KG1 (cell line): ENCODE measurements around the gene KRTAP9-7.

Source experiments
- DNase-seq: peaks from one replicate; lab custom pipeline; 2025; lab: John Stamatoyannopoulos, UW

Gene KRTAP9-7

DNA sequence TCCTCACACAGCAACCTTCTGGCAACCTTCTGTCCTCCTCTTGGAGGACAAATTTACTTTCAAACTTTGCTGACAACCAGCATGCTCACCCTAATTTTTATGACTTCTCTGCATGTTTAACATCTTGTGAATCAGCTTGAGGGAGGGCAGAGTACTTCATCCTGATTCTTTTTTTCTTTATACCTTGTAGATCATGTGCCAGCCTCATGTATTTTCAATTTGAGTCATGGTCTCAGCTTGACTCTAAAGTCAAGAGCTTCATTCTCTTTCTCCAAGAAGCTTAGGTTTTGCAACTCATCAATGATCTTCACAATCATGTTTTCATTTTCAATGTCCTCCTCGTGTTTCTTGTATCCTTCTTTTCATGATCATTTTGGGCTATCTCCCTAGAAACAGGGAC, 3.6 kb upstream of the KRTAP9-7 start:
- DNase-seq: no peak

DNA sequence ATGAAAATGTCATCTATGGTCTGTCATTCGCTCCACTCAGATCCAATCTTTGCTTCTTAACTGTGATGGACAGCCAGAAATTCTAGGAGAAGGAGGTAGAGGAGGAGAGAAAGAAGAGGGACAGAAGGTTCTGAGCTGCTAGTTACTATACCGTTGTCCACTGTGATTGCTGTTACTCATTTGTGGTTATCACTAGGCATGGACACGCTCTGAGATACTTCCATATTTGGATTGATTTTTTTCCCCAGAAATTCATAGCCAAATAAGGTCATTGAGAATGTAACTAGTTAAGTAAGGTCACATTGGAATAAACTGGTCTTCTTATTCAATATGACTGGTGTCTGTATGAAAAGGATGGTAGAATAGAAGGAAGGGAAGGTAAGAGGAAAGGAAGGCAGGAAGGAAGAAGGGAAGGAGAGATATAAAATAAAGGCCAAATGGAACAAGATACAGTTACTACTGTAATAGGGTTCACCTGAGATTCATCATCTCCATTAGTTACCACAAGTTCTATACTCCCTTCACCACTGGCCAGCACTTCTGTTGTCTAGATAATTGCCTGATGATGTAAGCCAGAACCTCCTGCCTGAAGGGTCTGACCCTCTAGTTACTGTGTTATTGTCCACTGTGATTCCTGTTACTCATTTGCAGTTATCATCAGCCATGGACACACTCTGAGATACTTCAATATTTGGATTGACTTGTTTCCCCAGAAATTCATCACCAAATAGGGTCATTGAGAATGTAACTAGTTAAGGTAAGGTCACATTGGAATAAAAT, 2.9 kb downstream of the KRTAP9-7 start:
- no peak for DNase-seq

DNA sequence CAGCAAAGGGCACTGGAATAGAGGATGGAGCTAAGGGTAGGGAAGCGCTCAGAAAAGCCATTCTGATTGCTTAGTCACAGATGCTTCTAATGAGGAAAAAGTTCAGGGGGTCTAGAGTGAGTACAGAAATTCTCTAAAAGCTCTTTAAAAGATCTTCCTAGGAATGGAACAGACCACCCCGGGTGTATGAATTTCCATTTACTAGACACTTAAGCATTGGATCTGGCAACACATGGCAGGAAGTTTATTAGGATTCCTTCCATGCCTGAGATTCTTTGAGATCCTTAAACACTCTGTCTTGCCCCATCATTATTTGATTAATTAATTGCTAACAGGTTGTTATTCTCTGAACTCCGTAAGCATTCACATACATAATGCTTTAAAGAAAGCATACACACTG, 8.5 kb downstream of the KRTAP9-7 start:
- DNase-seq: no peak

DNA sequence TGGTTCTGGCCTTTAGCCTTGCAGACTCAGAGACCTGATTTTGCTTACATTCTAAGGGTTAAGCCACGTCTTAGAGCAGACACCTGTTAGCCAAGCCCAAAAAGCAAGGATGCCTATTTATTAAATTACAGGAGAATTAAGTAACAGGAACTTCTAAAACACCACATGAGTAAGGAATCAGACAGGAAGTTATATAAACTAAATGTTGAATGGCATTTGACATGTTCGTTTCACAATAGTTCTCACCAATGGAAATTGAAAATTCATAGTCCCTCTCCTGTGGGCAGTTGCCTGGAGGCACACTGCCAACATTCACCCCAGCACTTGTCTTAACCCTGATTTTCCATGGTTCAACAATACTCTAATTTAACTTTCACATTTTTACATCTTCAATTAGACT, 9.0 kb downstream of the KRTAP9-7 start:
- no peak for DNase-seq

DNA sequence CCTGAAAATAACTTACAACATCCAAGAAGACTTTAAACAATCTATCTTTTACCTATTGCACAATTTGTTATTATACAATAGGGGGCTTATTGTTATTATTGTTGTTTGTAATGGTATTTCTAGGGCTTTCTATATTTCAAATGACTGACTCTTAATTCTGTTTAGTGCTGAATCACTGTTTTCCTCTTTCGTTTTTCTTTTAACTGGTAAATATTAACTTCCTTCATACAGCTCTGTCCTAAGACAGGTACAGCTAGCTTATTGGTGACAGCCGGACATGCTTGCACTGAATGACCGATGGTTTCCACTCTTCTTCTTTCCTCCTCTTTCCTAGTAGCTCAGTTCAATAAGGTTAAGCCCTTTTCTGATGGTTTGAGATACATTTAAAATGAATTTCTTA, 11.6 kb downstream of the KRTAP9-7 start:
- no peak for DNase-seq

DNA sequence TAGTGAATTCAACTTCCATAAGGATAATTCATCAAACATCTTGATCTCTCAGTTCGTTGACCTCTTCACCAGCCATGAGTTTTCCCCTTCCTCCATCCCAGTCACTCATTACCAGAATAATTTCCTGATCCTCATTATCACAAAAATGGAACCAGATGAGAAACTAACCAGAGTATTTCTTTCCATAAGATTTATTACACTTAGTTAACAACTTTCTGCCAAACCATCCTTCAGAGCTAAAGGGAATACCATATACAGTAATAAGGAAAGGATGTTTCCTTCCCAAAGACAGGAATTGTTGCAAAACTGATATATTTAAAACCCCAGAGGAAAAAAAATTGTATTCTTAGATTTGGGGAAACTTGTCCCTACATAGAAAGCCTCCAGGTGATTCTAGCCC, 18.5 kb downstream of the KRTAP9-7 start:
- no peak for DNase-seq

DNA sequence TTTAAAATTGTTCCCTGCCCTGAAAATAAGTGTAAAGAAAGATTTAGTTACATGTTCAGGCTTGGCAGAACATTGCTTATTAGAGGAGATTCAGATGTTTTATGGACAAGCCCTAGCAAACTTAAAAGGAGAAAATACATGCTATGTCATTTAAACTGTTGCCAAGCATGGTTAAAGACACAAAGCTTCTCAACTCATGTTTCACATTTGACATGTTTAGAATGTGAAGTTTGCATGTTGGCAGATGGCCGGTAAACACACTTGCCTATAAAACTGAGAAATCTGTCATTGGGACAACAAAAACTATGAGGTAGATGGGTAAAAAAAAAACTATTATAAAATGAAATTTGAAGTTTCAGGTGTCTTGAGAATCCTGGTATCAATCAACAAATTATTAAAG, 21.3 kb downstream of the KRTAP9-7 start:
- DNase-seq: no peak

DNA sequence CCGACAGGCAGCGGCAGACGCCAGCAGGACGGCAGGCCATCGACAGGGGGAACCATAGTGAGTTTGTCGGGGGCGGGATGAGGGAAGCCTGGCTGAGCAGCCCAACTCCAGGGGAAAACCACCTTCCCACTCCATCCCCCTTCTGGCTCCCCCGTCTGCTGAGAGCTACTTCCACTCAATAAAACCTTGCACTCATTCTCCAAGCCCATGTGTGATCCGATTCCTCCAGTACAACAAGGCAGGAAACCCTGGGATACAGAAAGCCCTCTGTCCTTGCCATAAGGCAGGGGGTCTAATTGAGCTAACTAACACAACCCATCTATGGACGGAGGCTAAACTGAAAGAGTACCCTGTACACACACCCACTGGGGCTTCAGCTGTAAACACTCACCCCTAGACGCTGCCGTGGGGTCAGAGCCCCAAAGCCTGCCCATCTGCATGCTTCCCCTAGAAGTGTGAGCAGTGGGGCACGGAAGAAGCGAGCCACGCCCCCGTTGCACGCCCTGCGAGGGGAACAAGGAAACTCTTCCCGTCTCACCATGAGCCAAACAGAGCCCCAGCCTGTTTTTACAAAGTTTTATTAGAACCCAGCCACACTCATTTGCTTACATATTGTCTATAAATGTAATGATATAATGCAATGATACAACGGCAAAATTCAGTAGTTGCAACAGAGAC, 23.1 kb downstream of the KRTAP9-7 start:
- no peak for DNase-seq

DNA sequence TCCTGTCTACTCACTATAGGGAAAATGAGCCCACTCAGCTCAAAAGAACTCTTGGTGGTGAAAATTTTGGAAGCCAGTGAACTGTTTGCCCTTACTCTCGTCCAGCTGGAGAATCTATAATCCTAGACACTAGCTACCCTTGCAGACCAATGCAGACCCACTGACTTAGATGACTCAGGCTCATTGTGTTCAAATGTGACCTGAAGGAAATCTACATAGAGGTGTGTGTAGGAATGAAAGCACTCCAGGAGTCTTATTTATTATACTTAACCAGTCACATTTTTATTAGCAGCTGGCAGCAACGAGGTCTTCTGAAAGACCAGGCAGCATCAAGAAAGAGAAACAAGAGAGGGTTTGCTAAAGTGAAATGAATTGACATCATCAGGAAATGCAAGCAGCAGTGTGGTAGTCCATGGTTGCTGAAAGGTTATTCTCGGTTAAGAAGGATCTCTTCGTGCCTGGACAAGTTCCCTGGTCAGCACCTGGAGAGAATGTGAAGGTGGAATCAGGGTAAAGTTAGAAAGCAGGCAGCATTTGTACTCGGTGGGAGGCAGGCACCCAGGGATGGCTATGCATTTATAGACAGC, 25.8 kb downstream of the KRTAP9-7 start:
- DNase-seq: no peak

DNA sequence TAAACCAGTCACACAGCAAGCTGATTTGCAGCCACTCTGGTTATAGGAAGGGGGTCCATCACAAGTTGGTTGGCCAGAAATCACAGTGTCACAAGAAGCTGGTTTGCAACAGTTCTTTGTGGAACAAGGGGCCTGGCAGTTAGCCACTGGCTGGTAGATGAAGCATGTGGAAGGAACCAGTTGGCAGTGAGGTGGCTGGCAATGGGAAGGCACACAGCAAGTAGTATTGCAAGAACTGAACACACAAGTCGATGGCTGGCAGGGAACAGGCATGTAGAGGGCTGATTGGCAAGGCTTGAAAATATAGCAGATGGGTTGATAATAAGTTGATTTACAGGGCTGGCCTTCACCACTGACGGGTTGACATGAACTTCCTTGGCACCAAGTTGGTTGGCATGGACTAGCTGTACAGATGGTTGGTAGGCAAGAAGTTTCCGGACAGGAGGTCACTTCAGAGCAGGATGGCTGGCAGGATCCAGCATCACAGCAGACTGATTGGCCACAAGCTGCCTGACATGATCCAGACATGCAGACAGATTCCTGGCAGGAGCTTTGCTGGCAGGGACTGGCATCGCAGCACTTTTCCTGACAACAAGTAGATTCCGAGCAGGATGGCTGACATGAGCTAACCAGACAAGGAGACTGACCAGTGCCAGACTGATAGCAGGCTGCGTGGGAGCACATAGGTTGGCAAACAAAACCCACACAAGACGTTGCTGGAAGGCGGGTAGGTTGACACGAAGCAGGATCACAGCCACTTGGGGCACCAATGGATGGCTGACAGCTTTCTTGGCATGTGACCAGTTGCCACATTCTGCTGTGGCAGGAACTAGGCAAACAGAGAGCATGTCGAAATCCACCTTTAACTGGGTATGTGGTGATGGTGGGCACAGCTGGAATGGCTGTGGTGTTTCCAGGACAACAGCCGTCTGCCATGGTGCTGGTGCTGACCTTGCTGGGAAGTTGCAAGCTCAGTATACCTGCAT, 26.7 kb downstream of the KRTAP9-7 start, which contains the start of gene KRTAP29-1:
Gene KRTAP29-1, minus strand, starts transcription at position 936 of the 986 bp plus-strand sequence. Its CDS starts 0 bp downstream, at position 936.
- DNase-seq: no peak

DNA sequence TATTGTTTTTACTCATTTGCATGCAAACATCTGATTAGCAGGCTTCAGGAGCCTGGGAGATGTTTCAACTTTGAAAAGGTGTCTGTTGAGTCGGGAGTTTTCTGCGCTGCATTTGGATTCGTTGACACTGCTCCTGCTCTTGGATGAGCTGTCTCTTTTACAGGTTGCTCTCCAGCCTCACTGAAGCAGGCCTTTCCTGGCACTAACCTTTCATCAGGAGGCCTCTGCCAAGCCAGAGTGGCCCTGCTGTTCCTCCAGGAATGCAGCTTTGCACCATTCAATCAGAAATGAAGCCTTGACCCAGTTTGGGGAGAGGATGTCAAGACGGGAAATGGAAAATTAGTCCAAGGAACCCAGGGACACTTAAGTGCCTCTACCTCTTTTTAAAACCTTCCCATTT, 27.5 kb downstream of the KRTAP9-7 start:
- DNase-seq: no peak

DNA sequence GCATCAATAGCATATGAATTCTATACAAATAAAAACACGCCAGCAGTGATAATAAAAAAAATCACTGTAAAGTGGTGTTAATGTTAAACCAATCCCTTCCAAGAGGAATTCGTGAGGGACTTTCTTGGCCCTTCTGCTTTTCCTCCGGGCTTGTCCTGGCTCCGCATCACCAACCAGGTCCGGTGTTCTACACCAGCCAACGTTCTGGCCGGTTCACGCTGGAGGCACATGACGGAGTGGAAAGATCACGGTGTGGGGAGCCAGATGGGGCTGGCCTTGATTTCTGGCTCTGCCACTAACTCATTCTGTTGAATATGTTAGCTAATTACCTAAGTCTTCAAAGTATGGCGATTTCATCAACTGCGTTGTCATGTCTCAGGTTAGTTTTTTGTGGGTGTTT, 28.6 kb downstream of the KRTAP9-7 start:
- DNase-seq: no peak

DNA sequence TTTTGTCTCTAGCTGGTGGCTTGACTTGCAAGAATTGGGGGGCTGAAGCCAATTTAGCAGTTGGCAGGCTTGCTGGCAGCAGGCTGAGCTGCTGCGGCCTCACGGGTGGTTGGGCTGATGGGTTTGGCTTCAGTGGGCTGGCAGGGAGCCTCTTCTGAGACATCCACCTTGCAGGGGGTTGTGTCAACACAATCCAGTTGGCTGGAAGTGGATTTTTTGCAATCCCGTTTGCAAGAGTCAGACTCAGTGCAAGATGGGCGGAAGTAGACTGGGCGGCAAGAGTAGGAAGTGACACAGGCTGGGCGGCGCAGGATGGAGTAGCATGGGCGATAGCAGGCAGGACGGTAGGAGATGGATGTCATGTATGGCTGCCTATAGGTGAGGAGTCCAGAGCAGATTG, 32.1 kb downstream of the KRTAP9-7 start:
- no peak for DNase-seq

DNA sequence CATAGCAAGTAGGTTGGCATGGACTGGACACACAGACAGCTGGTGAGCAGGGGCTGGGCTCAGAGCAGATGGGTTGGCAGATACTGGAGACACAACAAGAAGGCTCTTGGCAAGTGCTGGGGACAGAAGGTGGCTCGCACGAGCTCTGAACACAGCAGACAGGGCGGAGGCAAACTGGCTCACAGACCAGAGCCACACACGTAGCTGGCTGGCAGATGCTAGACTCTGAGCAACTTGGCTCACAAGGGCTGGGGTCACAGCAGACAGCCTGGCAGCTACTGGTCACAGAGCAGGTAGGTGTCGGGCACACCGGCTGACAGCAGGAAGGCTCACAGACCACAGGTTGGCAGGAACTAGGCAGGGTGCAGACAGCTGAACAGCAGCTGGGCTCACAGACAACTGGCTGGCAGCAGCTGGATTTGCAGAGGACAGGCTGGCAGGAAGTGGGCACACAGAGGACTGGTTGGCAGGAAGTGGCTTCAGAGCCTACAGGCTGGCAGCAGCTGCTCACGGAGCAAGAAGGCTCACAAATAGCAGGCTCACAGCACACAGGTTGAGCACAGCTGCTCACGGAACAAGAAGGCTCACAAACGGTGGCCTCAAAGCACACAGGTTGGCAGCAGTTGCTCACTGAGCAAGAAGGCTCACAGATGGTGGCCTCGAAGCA, 32.9 kb downstream of the KRTAP9-7 start:
- DNase-seq: peak; percentile 10

DNA sequence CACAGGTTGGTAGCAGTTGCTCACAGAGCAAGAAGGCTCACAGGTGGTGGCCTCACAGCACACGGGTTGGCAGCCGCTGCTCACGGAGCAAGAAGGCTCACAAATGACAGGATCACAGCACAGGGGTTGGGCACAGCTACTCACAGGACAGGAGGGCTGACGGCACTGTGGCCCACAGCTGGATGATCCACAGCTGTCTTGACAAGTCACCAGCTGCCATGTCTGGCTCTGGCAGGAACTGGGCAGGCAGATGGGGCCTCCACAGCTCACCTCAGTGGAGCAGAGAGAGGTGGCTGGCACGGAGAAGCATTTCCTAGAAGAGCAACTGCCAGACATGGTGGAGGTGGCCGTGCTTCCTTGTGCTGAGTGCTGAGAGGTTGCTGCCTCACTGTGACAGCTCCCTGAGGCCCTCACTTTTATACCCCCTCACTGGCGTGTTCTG, 33.4 kb downstream of the KRTAP9-7 start, which contains the start of gene KRTAP16-1:
Gene KRTAP16-1, minus strand, starts transcription at position 392 of the 442 bp plus-strand sequence. Its CDS starts 56 bp downstream, at position 336.
- no peak for DNase-seq

DNA sequence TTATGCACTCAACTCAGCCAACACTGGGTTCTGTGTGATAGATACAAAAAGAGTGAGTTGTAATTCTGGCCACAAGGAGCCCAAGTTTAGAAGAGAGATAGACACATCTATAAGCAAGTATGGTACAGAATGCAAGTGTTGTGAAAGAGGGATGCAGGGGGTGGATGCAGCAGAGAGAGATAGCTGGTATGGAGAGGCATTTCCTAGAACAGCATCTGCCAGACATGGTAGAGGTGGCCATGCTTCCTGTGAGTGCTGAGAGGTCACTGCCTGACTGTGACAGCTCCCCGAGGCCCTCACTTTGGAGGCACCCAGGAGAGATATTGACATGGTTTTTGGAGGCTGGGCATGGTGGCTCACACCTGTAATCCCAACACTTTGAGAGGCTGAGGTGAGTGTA, 35.6 kb downstream of the KRTAP9-7 start:
- DNase-seq: no peak

DNA sequence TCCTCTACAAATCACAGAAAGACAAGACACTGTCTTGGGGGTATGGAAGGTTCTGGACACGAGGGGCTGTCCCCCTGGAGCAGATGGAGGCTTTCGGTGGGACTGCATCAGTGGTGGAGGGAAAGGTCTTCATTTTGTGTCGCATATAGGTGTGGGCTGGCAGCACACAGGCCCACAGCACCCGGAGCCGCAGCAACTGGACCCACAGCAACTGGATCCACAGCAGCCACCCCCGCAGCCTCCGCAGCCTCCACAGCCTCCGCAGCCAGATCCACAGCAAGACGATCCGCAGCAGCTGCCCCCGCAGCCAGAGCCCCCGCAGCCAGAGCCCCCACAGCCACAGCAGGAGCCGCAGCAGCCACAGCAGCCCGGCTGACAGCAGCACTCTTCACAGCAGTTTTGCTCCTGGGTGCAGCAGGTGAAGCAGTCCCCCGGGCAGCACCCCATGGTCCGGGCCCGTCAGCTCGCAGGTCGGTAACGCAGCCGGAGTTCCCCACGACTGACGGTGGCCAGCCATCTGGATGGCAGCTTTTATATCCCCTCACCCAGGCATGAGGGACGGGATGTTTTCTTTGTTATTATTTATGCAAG, 39.8 kb downstream of the KRTAP9-7 start, which contains the start of gene KRTAP17-1:
Gene KRTAP17-1, minus strand, starts transcription at position 507 of the 591 bp plus-strand sequence. Its CDS starts 60 bp downstream, at position 447.
- DNase-seq: no peak

DNA sequence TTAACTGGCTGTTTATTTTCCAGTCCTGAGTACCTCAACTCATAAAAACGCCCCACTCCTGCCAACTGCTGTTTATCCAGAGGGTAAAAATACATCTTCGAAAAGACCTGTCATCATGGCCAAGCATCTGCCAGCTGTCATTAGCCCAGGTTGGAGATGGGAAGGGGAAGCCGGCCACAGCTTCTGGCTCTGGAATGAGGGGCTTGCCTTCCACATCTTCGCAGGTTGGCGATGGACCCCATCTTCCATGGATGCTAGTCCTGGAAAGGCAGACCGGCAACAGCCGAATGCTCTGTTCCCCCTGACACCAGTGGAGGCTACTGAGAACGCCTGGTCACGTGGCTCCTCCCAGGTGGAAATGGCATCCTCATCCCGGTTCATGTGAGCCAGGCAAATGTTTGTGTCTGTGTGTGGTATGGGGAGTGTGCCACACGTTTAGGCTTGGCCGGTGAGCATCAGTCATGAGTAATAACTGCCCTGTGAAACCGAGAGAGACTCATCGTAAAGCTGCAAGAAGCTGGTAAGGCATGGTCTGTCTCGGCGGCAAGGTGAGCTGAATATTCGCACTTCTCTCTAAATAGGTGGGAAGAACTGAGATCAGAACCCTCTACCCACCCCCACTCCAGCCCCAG, 40.4 kb downstream of the KRTAP9-7 start:
- no peak for DNase-seq

DNA sequence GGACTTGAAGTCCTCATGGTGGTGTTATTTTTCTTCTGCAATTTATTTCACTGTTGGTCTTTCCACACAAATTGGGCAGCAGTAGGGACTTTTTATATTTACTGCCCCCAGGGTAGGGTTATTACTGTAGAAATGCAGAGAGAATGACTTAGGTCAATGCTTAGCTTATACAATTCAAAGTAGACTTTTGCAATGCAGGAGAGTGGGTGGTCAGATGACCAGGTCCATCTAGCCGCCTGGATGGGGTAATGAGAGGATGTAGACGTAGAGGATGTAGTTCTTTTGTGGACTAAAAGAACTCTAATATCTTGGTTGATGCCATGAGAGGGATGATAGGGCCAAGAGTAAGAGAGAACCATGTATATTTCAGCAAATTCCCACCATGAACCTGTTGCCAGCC, 42.7 kb downstream of the KRTAP9-7 start:
- DNase-seq: no peak
